Limb (tissue), 2 donors: ENCODE results near the gene A2M.

ENCODE experiments used
- DNase-seq, 2 donors: peaks; one replicate each; pipeline ENCODE4 v3.0.0-alpha.2; 2016; ENCODE audit errors: extremely low spot score in 2 of 2

Gene A2M

GRCh38 chr12:9099552-9100190, 16.0 kb downstream of the A2M start:
- no peak for DNase-seq

GRCh38 chr12:9098463-9099026, 17.2 kb downstream of the A2M start:
- DNase-seq: no peak

- no peak for DNase-seq
These were observed 17.6 kb downstream of the A2M start for GRCh38 chr12:9098115-9098452.

GRCh38 chr12:9096563-9097176, 19.0 kb downstream of the A2M start:
- no peak for DNase-seq

GRCh38 chr12:9095322-9095721, 20.4 kb downstream of the A2M start:
- no peak for DNase-seq

GRCh38 chr12:9094512-9095206, 21.1 kb downstream of the A2M start:
- DNase-seq: no peak

GRCh38 chr12:9091891-9092598, 23.7 kb downstream of the A2M start:
- DNase-seq: no peak

- DNase-seq: no peak
These were observed 25.5 kb downstream of the A2M start for GRCh38 chr12:9090220-9090619.

- DNase-seq: no peak
These were observed 28.5 kb downstream of the A2M start for GRCh38 chr12:9087087-9087835.

GRCh38 chr12:9086087-9086486, 29.6 kb downstream of the A2M start:
- no peak for DNase-seq

- no peak for DNase-seq
These were observed 31.3 kb downstream of the A2M start for GRCh38 chr12:9084417-9084816.

GRCh38 chr12:9083793-9084192, 31.9 kb downstream of the A2M start:
- no peak for DNase-seq

GRCh38 chr12:9081667-9082427, 33.9 kb downstream of the A2M start:
- no peak for DNase-seq

GRCh38 chr12:9079883-9080675, 35.6 kb downstream of the A2M start:
- no peak for DNase-seq

- no peak for DNase-seq
These were observed 36.6 kb downstream of the A2M start for GRCh38 chr12:9079082-9079481.

GRCh38 chr12:9077152-9078031, 38.3 kb downstream of the A2M start:
- no peak for DNase-seq

GRCh38 chr12:9076733-9077132, 39.0 kb downstream of the A2M start:
- DNase-seq: no peak

- DNase-seq: no peak
These were observed 40.6 kb downstream of the A2M start for GRCh38 chr12:9075138-9075535.
